Measurements from ENCODE around the gene GRID2IP.

DNA sequence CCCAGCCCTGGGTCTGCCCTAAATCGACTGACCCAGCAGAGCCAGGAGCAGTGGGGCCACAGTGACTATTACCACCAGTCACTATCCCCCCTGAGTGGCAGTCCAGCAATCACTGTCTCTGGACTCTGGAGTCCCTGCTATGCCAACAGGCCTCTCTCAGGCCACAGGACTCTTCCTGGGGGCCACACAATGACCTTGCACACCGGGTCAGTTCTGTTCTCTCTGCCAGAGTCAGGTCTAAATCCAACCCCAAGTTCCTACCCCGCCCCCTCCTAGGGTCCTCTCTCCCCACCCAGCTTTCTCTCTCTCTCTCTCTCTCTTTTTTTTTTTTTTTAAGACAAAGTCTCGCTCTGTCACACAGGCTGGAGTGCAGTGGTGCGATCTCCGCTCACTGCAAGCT is 21.6 kb downstream of the GRID2IP start:
- TF ChIP-seq ZNF394 (tag by site-specific recombination; IDR thresholded peaks at IDR 0.05; ENCODE audit: borderline replicate concordance) (no peak), ZBTB49 (tag by site-specific recombination; IDR thresholded peaks at IDR 0.05; ENCODE audit: low read depth) (no peak), ZNF837 (tag by site-specific recombination; IDR thresholded peaks at IDR 0.05) (no peak), ZNF112 (tag by site-specific recombination; IDR thresholded peaks at IDR 0.05) (no peak), ZNF707 (tag by site-specific recombination; IDR thresholded peaks at IDR 0.05) (no peak), ZBTB1 (tag by site-specific recombination; IDR thresholded peaks at IDR 0.05) (no peak), ZSCAN30 (tag by site-specific recombination; IDR thresholded peaks at IDR 0.05) (no peak)
- TF ChIP-seq, protein P1, sequence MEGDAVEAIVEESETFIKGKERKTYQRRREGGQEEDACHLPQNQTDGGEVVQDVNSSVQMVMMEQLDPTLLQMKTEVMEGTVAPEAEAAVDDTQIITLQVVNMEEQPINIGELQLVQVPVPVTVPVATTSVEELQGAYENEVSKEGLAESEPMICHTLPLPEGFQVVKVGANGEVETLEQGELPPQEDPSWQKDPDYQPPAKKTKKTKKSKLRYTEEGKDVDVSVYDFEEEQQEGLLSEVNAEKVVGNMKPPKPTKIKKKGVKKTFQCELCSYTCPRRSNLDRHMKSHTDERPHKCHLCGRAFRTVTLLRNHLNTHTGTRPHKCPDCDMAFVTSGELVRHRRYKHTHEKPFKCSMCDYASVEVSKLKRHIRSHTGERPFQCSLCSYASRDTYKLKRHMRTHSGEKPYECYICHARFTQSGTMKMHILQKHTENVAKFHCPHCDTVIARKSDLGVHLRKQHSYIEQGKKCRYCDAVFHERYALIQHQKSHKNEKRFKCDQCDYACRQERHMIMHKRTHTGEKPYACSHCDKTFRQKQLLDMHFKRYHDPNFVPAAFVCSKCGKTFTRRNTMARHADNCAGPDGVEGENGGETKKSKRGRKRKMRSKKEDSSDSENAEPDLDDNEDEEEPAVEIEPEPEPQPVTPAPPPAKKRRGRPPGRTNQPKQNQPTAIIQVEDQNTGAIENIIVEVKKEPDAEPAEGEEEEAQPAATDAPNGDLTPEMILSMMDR (tag by site-specific recombination; IDR thresholded peaks at IDR 0.05): no peak

Data from HEK293 (cell line).